GM12864 (cell line): ENCODE data around the gene CXCR5.

ENCODE experiments used
- DNase-seq: peaks from one replicate; pipeline ENCODE4 v3.0.0-alpha.2; 2011; ENCODE audit warnings: low read depth
- H3K4me3 ChIP-seq: 2 replicates; pipeline ENCODE4 v1.5.1; 2011; ENCODE audit warnings: mild to moderate bottlenecking, low read depth, low read length, control low read depth
- TF ChIP-seq, protein P1 (sequence below): IDR thresholded peaks from 2 replicates; pipeline ENCODE4 v1.5.1; 2011; ENCODE audit warnings: low read depth, mild to moderate bottlenecking, moderate library complexity, low read length, control low read depth, inconsistent platforms; ENCODE audit errors: missing control alignments

Gene CXCR5

DNA sequence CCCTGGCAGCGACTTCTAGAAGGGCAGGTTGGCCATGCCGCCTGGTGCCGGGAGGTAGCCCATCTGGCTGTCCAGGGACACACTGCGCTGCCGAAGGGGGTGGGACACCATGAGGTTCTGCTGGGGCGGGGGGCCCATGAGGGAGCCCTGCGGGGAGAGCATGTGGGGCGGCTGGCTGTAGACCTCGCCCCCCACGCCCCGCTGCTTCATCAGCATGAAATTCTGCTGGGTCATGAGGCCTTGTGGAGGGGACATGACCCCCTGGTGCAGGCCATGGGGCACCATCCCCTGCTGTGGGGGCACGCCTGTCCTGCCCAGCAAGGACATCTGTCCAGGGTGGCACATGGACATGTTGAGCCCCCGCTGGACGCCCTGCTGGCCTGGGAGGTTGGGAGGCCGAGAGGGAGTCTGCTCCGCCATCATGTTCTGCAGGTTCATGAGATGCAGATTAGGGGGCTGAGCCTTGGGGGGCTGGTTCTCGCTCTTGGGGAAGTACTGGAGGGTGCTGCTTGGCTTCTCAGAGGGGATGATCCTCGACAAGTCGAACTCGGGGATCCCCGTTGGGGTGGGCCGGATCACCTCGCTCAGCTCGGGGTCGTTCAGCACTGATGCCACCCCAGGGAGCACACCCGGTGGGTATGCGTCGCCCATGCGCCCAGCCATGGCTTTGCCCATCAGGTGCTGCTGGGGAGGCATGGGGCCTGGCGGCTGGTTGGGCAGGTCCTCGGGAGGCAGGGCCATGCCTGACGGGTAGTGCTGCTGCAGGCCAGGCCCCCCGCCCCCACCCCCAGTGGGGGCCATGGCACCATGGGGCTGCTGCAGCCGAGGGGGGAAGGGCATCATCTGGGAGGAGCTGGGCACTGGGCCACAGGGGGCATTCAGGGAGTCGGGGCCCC lies 15.0 kb downstream of the CXCR5 start:
- TF ChIP-seq, protein P1, sequence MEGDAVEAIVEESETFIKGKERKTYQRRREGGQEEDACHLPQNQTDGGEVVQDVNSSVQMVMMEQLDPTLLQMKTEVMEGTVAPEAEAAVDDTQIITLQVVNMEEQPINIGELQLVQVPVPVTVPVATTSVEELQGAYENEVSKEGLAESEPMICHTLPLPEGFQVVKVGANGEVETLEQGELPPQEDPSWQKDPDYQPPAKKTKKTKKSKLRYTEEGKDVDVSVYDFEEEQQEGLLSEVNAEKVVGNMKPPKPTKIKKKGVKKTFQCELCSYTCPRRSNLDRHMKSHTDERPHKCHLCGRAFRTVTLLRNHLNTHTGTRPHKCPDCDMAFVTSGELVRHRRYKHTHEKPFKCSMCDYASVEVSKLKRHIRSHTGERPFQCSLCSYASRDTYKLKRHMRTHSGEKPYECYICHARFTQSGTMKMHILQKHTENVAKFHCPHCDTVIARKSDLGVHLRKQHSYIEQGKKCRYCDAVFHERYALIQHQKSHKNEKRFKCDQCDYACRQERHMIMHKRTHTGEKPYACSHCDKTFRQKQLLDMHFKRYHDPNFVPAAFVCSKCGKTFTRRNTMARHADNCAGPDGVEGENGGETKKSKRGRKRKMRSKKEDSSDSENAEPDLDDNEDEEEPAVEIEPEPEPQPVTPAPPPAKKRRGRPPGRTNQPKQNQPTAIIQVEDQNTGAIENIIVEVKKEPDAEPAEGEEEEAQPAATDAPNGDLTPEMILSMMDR, result no peak
- no peak for DNase-seq
- no peak overlapping the region for H3K4me3 ChIP-seq

DNA sequence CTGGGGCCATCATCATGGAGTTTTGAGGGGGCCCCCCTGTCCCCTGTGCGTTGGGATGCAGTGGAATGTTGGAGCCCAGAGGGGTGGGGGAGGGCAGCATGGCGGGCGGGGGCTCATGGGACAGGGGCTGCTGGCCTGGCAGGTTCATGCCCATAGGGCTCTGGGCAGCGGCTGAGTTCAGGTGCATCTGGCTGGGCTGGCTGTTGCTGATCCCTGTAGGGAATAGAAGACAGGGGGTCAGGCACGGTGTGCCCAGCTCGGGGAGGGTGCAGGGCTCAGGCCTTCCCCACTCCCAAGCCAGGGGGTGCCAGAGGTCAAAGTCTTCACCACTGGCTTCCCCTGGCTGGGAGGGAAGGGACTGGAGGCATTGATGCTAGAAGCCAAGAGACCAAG lies 15.6 kb downstream of the CXCR5 start:
- no peak overlapping the region for H3K4me3 ChIP-seq
- TF ChIP-seq, protein P1, result no peak
- no peak for DNase-seq

DNA sequence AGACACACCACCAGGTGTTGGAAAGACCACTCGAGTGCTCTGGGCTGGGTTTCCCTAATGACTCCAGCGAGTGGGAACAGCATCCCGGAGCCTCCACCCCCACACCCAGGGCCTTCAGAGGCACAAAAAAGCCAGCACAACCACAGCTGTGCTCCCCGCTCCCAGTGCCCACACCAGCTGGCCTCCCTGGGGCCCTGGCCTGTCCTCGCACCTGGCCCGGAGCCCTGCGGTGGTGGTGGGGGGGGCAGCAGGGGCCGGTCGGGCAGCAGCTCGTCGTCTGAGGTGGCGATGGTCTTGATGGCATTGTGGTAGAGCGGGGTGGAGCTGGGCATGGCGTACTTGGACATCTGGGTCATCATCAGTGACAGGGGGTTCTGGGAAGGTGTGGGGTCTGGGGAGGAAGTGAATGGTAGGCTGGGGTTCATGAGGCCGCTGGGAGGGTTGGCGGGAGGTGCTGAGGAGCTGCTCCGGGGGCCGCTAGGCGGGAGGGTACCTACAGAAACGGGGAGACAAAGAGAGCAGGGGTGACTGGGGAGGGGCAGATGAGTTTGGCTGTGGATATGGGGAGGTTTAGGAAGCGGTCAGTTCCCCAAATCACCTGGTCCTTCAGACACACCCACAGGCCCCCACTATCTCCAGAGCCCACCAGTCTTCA lies 16.1 kb downstream of the CXCR5 start:
- no peak overlapping the region for H3K4me3 ChIP-seq
- DNase-seq, result no peak
- TF ChIP-seq, protein P1, result no peak

DNA sequence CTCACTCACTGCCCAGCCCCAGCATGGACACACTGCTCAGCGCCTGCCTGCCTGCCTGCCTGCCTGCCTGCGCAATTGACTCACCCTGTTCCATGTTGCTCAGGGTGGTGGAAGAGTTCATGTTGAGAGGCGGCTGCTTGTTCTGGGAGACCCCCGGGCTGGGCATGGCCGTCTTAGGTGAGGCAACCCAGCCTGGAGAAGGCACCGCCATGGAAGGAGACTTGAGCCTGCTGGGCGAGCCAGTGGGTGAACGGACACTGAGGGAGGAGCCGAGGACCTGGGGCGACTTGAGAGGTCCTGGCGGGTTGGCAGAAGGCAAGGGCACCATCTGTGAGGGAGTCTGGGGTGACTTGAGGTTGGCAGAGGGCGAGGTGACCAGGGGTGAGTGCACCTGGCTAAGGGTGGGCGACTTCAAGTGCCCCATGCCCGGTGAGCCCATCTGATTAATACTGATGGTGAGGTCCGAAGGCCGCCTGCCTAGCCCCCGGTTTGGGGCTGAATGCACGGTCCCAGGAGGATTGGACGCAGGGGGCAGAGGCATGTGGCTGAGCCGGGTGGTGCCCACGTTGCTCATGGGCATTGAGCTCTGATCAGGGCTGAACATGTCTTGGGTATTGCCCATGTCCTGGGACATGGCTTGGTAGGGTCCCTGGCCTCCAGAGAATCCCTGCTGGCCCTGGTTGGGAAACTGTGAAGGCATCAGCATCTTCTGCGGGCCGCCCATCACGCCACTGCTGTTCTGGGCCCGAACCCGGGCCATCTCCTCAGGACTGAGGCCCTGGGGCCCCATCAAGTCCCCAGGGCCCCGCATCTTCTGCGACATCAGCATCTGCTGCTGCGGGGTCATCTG lies 17.1 kb downstream of the CXCR5 start:
- no peak for DNase-seq
- TF ChIP-seq, protein P1, result no peak
- no peak overlapping the region for H3K4me3 ChIP-seq

DNA sequence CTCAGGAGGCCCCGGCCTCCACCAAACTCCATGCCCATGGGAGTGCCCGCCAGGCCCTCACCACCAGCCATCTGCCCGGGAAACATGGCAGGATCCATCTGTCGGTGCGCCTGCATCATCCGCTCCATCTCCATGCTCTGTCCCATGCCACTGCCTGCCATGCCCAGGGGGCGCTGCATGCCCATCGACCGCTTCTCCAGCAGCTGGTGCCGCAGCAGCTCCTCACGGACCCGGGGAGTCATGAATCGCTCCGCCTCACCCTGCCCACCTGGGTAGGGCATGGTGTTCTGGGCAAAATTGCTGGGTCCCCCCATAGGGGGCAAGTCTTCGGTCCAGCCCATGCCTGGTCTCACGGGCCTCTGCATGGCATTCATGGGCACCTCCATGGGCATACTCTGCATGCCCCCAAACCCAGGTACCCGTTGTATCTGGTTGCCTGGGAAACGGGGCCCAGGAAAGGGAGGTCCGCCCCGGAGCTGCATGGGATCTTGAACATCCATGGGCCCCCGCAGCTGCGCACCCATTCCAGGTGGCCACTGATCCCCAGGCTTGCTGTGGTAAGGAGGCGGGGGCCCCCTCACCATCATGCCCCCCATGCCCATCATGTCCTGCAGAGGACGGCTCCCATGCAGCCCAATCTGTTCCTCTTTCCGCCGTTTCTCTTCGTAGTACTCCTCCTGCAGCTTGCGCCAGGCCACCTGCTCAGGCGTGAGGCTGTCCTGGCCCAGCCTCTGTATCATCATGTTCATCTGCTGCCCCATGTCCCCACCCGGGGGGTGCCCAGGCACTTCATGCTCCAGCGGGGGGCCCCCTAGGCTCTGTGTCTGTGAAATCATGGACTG lies 18.0 kb downstream of the CXCR5 start:
- no peak for DNase-seq
- H3K4me3 ChIP-seq, result no peak overlapping the region
- TF ChIP-seq, protein P1, result no peak

DNA sequence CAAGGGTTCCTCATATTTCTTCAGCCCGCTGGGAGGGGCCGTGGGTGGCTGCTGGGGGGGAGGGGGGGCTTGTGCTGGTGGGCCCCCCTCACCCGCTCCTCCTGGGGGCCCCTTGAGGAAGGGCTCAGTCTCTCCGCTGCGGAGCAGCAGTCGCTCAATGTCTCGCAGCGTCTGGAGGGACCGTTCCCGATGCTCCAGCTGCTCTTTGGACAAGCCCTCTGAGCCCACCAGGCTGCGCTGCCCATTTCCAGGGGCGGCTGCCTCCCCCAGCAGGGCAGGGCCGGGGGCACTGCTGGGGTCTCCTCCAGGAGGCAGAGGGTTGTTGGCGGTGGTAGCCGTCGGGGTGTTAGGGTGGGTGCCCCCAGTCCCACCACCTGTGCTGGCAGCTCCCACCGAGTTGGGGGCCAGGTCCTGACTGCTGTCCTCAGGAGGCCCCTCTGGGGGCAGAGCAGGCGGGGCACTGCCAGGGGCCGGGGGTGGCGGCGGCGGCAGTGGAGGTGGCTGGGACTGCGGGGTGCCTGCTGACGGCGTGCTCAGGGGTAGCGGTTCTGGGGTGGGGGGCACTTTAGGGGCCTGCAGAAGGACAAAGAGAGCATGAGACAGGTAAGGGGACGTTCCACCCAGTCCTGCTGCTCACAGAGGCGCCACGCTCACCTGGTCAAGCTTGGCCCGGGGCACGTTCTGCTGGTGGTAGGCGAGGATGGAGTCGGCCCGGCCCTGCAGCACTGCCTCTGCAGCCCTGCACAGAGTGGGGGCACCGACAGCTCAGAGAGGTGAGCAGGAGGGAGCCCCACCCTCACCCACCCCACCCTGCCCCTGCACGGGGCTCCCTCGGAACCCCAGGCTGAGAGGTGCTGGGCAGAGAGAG lies 18.9 kb downstream of the CXCR5 start:
- TF ChIP-seq, protein P1, result no peak
- no peak for DNase-seq
- no peak overlapping the region for H3K4me3 ChIP-seq
